ENCODE data around the gene DNAJB6. TPM values are rescaled to one million over a fixed set of nuclear protein-coding genes. Genes with fewer than 3 reads are reported as not detected.

DNAJB6 gene
- polyA plus RNA-seq, 1 experiment, result 105 TPM

DNA sequence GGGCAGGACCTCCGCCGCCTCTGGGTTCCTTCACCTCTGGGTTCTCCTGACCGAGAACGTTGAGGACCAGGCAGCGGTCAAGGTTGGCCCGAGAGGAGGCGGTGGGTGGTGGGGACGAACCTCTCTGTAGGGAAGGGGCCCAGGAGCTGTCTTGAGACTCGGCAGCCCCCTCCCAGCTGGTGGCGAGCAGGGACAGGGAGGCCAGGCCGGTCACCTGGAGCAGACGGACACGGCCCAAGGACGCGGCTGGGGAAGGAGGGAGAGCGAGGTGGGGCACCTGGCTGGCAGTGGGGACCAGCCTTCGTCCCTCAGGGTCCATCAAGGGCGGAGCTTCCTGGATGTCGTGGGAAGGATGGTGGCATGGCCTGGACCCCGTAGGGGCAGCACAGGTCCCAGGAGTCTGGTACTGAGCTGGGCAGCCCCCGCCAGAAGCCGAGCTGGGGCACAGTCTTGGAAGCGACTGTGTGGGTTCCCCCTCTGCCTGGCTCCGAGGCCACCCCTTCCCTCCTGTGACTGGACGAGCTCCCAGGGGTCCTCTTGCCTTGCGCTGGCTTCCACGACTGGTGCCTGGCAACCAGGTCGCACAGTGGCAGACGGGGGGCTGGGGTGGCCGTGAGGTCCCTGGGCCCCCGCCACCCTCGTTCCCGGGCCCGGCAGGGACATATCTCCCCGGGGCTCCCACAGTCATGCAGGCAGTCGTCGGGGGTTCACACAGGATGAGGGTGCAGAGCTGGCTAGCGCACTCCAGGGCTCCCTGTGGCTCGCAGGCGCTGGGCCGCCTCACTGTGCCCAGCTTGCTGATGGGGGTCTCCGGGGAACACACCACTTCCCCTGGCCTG is 89.9 kb downstream of the DNAJB6 start:
- no peaks in the 10 kb centered on the region for H3K36me3 ChIP-seq (ENCODE audit: control insufficient read depth, insufficient read depth, low read length)
- TF ChIP-seq, protein P1, sequence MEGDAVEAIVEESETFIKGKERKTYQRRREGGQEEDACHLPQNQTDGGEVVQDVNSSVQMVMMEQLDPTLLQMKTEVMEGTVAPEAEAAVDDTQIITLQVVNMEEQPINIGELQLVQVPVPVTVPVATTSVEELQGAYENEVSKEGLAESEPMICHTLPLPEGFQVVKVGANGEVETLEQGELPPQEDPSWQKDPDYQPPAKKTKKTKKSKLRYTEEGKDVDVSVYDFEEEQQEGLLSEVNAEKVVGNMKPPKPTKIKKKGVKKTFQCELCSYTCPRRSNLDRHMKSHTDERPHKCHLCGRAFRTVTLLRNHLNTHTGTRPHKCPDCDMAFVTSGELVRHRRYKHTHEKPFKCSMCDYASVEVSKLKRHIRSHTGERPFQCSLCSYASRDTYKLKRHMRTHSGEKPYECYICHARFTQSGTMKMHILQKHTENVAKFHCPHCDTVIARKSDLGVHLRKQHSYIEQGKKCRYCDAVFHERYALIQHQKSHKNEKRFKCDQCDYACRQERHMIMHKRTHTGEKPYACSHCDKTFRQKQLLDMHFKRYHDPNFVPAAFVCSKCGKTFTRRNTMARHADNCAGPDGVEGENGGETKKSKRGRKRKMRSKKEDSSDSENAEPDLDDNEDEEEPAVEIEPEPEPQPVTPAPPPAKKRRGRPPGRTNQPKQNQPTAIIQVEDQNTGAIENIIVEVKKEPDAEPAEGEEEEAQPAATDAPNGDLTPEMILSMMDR (IDR thresholded peaks at IDR 0.05; ENCODE audit: insufficient read depth, low read depth, low read length), result no peak
- H3K27me3 ChIP-seq (ENCODE audit: control insufficient read depth, insufficient read depth, low read length), result no peaks in the 10 kb centered on the region
- DNase-seq (ENCODE audit: low read depth), result no peak
- CTCF ChIA-PET, result interaction anchor here (0.6 kb wide), 1 partner anchor 245 kb away, joined by 3 read pairs; no protein-coding TSS in a partner anchor
- H3K4me3 ChIP-seq (ENCODE audit: low read depth, low read length), result no peak overlapping the region
- POLR2A ChIA-PET, result no interaction called here

DNA sequence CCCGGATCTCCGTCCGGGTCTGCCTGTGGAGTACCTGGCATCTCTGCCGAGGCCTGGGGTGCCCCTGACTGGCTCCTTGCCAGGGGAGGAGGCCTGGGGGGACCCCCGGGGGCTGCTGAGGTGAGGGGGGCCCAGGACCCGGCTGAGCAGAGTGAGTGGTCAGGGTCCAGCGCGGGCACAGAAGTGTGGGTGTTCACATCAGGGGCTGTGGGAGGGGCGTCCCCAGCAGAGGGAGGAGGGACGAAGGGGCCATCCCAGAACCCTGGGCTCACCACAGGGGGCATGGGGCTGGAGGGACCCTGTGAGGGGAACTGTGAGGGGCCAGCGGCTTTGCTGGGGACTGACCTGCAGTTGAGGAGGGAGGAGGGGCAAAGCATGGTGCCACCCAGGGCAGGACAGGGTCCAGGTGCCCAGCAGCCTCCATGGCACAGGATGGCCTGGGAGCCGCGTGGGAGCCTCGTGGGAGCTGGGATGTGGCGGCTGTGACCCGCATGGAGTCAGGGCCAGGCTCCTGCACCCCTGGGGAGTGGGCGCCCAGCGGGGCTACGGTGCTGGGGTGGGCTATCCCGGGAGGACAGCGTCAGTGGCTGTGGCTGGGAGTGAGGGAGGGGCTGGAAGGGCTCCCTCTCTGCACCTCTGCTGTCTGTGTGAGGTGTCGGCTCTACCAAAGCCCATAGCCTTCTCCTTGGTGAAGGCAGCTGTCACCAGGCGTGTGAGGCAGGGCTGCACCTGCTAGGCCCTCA is 91.2 kb downstream of the DNAJB6 start:
- POLR2A ChIA-PET, result no interaction called here
- CTCF ChIA-PET, result no interaction called here
- Histone ChIP-seq H3K27me3 (ENCODE audit: control insufficient read depth, insufficient read depth, low read length) (no peaks in the 10 kb centered on the region), H3K36me3 (ENCODE audit: control insufficient read depth, insufficient read depth, low read length) (no peaks in the 10 kb centered on the region), H3K4me3 (ENCODE audit: low read depth, low read length) (no peak overlapping the region)
- TF ChIP-seq, protein P1 (IDR thresholded peaks at IDR 0.05; ENCODE audit: insufficient read depth, low read depth, low read length), result no peak
- DNase-seq (ENCODE audit: low read depth), result no peak

DNA sequence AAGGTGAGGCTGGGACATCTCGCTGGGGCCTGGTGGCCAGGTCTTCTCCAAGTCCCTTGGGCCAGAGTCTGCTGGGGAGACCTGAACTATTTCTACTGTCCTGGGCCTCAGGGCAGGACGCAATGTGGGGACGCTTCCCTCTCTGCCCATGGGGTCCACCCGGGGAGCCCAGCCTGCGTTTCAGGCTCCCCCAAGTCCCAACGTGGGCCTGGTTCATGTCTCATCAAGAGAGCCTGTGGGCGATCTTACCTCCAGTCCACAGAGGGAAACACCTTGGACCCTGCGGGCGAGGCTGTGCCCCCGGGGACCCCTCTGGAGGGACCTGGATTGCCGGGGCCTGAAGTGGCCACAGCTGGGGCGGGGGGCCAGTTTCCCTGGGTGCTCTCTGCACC is 91.7 kb downstream of the DNAJB6 start:
- no peak overlapping the region for H3K4me3 ChIP-seq (ENCODE audit: low read depth, low read length)
- POLR2A ChIA-PET, result no interaction called here
- CTCF ChIA-PET, result no interaction called here
- DNase-seq (ENCODE audit: low read depth), result no peak
- TF ChIP-seq, protein P1 (IDR thresholded peaks at IDR 0.05; ENCODE audit: insufficient read depth, low read depth, low read length), result no peak
- no peaks in the 10 kb centered on the region for H3K27me3 ChIP-seq (ENCODE audit: control insufficient read depth, insufficient read depth, low read length)
- H3K36me3 ChIP-seq (ENCODE audit: control insufficient read depth, insufficient read depth, low read length), result no peaks in the 10 kb centered on the region

DNA sequence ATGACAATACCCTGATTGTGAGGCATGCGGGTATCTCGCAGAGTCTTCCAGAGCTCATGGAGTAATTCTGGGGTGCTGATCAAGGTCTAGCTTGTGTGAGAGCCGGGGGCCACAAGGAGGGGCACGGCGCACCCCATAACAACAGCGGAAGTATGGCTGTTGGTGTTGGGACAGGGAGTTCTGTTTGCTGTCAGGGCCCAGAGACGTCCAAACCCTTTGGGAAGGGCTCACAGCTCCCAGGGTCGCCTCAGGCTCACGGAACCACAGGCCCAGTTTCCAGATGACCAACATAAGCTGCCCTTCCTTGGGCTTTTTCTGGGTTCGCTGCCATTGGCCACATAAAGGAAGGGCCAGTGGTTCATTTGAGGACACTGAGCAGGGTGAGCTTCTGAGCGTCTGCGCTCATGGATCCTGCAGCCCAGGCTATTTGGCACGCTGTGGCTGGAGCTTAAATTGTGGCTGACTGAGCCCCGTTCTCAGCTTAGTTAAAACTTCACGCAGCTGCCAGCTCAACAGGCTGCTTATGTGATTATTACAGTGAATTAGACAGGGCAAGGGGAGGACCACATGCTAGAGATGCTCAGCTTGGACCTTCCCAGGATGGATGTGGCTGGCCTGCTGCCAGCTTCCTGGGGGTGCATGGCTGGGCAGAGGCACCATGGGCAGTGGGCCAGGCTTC is 92.3 kb downstream of the DNAJB6 start:
- Histone ChIP-seq H3K36me3 (ENCODE audit: control insufficient read depth, insufficient read depth, low read length) (no peaks in the 10 kb centered on the region), H3K27me3 (ENCODE audit: control insufficient read depth, insufficient read depth, low read length) (no peaks in the 10 kb centered on the region), H3K4me3 (ENCODE audit: low read depth, low read length) (no peak overlapping the region)
- DNase-seq (ENCODE audit: low read depth), result no peak
- CTCF ChIA-PET, result no interaction called here
- TF ChIP-seq, protein P1 (IDR thresholded peaks at IDR 0.05; ENCODE audit: insufficient read depth, low read depth, low read length), result no peak
- POLR2A ChIA-PET, result no interaction called here

DNA sequence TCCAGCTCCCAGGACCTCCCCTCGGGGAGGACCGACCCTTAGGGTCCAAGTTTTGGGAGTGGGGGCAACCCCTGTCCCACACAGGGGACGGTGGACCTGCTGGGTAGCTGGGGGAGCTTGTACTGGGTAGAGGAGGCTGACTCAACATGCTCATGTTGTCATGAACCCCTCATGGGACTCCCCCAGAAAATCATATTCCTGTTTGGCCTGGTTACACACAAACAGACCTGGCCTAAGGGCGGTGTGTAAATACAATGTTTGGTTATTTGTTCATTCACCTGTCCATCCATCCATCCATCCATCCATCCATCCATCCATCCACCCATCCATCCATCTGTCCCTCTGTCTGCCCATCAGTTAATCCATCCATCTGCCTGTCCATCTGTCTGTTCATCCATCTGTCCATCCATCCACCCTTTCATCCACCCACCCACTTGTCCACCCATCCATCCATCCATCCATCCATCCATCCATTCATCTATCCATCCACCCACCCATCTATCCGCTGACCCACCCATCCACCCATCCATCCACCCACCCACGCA is 92.9 kb downstream of the DNAJB6 start:
- no peak for DNase-seq (ENCODE audit: low read depth)
- TF ChIP-seq, protein P1 (IDR thresholded peaks at IDR 0.05; ENCODE audit: insufficient read depth, low read depth, low read length), result no peak
- no peaks in the 10 kb centered on the region for H3K36me3 ChIP-seq (ENCODE audit: control insufficient read depth, insufficient read depth, low read length)
- ChIA-PET CTCF (no interaction called here), POLR2A (no interaction called here)
- no peaks in the 10 kb centered on the region for H3K27me3 ChIP-seq (ENCODE audit: control insufficient read depth, insufficient read depth, low read length)
- no peak overlapping the region for H3K4me3 ChIP-seq (ENCODE audit: low read depth, low read length)

All from BJ (cell line).